ENCODE measurements around the gene TCF12.

The TCF12 gene

GRCh38 chr15:57286446-57287122, 368.1 kb downstream of the TCF12 start:
- H3K36me3 ChIP-seq (ENCODE audit: control insufficient read depth, insufficient read depth, low read length), result peaks cover 3% of the 10 kb centered on the region
- no peak for TF ChIP-seq CTCF (IDR thresholded peaks at IDR 0.05)
- no peak overlapping the region for H3K4me2 ChIP-seq (ENCODE audit: low read length)
- H3K4me1 ChIP-seq, result no peaks in the 10 kb centered on the region
- H3K79me2 ChIP-seq, result no peaks in the 10 kb centered on the region
- no peaks in the 10 kb centered on the region for H3K27me3 ChIP-seq (ENCODE audit: control insufficient read depth, insufficient read depth, low read length)
- H2AFZ ChIP-seq, result no peak overlapping the region
- no peak overlapping the region for H3K9ac ChIP-seq
- no peaks in the 10 kb centered on the region for H3K9me3 ChIP-seq (ENCODE audit: control insufficient read depth, low read length)
- H3K27ac ChIP-seq, result no peak overlapping the region
- H3K4me3 ChIP-seq (ENCODE audit: low read depth, low read length), result no peak overlapping the region

- H3K9ac ChIP-seq, result no peak overlapping the region
- H3K4me1 ChIP-seq, result no peaks in the 10 kb centered on the region
- H3K27ac ChIP-seq, result no peak overlapping the region
- no peak overlapping the region for H2AFZ ChIP-seq
- TF ChIP-seq CTCF (IDR thresholded peaks at IDR 0.05), result no peak
- no peak overlapping the region for H3K4me2 ChIP-seq (ENCODE audit: low read length)
- H3K9me3 ChIP-seq (ENCODE audit: control insufficient read depth, low read length), result no peaks in the 10 kb centered on the region
- no peak overlapping the region for H3K4me3 ChIP-seq (ENCODE audit: low read depth, low read length)
- no peaks in the 10 kb centered on the region for H3K27me3 ChIP-seq (ENCODE audit: control insufficient read depth, insufficient read depth, low read length)
- peaks cover 3% of the 10 kb centered on the region for H3K36me3 ChIP-seq (ENCODE audit: control insufficient read depth, insufficient read depth, low read length)
- no peaks in the 10 kb centered on the region for H3K79me2 ChIP-seq
Observed at GRCh38 chr15:57287123-57287521, 368.7 kb downstream of the TCF12 start.

GRCh38 chr15:57288926-57289580, 370.6 kb downstream of the TCF12 start:
- Histone ChIP-seq H3K27ac (no peak overlapping the region), H3K4me3 (ENCODE audit: low read depth, low read length) (no peak overlapping the region), H2AFZ (no peak overlapping the region), H3K27me3 (ENCODE audit: control insufficient read depth, insufficient read depth, low read length) (no peaks in the 10 kb centered on the region), H3K9ac (no peak overlapping the region), H3K4me1 (no peaks in the 10 kb centered on the region), H3K79me2 (no peaks in the 10 kb centered on the region), H3K36me3 (ENCODE audit: control insufficient read depth, insufficient read depth, low read length) (peaks cover 3% of the 10 kb centered on the region), H3K4me2 (ENCODE audit: low read length) (no peak overlapping the region), H3K9me3 (ENCODE audit: control insufficient read depth, low read length) (no peaks in the 10 kb centered on the region)
- no peak for TF ChIP-seq CTCF (IDR thresholded peaks at IDR 0.05)

GRCh38 chr15:57290187-57290586, 371.7 kb downstream of the TCF12 start:
- H2AFZ ChIP-seq, result no peak overlapping the region
- H3K36me3 ChIP-seq (ENCODE audit: control insufficient read depth, insufficient read depth, low read length), result peaks cover 3% of the 10 kb centered on the region
- no peaks in the 10 kb centered on the region for H3K79me2 ChIP-seq
- no peak for TF ChIP-seq CTCF (IDR thresholded peaks at IDR 0.05)
- no peaks in the 10 kb centered on the region for H3K4me1 ChIP-seq
- H3K27me3 ChIP-seq (ENCODE audit: control insufficient read depth, insufficient read depth, low read length), result no peaks in the 10 kb centered on the region
- no peak overlapping the region for H3K27ac ChIP-seq
- no peak overlapping the region for H3K4me3 ChIP-seq (ENCODE audit: low read depth, low read length)
- no peak overlapping the region for H3K4me2 ChIP-seq (ENCODE audit: low read length)
- H3K9ac ChIP-seq, result no peak overlapping the region
- no peaks in the 10 kb centered on the region for H3K9me3 ChIP-seq (ENCODE audit: control insufficient read depth, low read length)

- Histone ChIP-seq H3K4me2 (ENCODE audit: low read length) (no peak overlapping the region), H3K27me3 (ENCODE audit: control insufficient read depth, insufficient read depth, low read length) (no peaks in the 10 kb centered on the region), H3K36me3 (ENCODE audit: control insufficient read depth, insufficient read depth, low read length) (peaks cover 3% of the 10 kb centered on the region), H3K4me3 (ENCODE audit: low read depth, low read length) (no peak overlapping the region), H3K27ac (no peak overlapping the region), H3K9ac (no peak overlapping the region), H3K79me2 (no peaks in the 10 kb centered on the region), H2AFZ (no peak overlapping the region), H3K4me1 (no peaks in the 10 kb centered on the region), H3K9me3 (ENCODE audit: control insufficient read depth, low read length) (no peaks in the 10 kb centered on the region)
- TF ChIP-seq CTCF (IDR thresholded peaks at IDR 0.05), result no peak
Observed at GRCh38 chr15:57290826-57291225, 372.4 kb downstream of the TCF12 start.
